ENCODE results near the gene FOXP1. TPM values are rescaled to one million over a fixed set of nuclear protein-coding genes. Genes with fewer than 3 reads are reported as not detected.

FOXP1 gene
- total and polyA plus RNA-seq, 2 donors (not counting 1 experiment from before 2014, with no cell fraction given): 91.1 to 508 TPM

DNA sequence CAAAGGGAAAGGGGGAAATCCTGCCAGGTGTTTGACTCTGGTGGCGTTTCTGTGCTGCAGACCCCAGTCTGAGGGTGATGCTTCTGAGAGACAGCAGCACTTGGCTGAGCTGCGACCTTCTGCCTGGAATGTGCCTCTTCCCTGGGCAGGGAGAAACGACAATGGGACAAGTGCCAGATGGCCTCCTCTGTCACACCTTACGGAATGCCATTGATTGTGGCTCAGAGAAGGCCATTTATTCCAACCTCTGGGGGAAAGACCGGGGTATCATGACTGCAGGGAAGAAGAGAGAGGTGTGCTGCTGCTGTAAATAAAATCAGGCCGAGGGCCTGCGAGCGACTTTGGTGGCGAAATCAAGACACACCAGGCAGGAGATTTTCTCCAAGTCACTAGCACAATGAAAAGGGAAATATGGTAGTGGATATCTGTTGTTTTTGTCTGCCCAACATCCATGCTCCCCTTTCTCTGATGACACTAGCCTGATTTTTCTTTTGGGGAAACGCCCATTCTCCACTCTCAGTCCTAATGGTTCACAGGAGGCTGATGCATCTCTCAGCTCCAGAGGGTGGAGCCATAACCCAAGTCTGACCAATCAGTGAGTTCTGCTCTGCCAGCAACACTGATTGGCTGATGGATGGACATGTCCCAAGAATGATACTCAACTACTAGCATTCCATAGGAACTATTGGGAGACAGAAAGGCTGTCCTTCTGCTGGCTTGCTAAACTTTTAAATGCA, 336.1 kb downstream of the FOXP1 start:
- H3K27ac ChIP-seq (ENCODE audit: low read length in 2 of 2): peak overlapping the region in 1 of 2 donors; percentile 44
- peaks cover 98% of the 10 kb centered on the region for H3K79me2 ChIP-seq (ENCODE audit: control insufficient read depth, insufficient read depth, low read length)
- H4K20me1 ChIP-seq (ENCODE audit: control insufficient read depth, insufficient read depth, low read length, poor library complexity, severe bottlenecking): peaks cover 67% of the 10 kb centered on the region
- no peaks in the 10 kb centered on the region for H3K27me3 Mint-ChIP-seq
- peaks cover 0 to 3% of the 10 kb centered on the region in 2 experiments for H3K36me3 ChIP-seq (replicated peaks in 1 of 2; ENCODE audit: control extremely low read depth in 1 of 2, control insufficient read depth in 1 of 2, extremely low read depth in 1 of 2, insufficient read depth in 2 of 2, low read length in 1 of 2)
- no peak overlapping the region for H3K4me3 Mint-ChIP-seq
- CTCF ChIA-PET: interaction anchor here (0.8 to 1.2 kb wide), 2 partner anchors 55 to 264 kb away, joined by 3 read pairs; no protein-coding TSS in a partner anchor
- no peak for ATAC-seq (ENCODE audit: low read depth)
- peaks cover 70% of the 10 kb centered on the region for H3K4me1 Mint-ChIP-seq
- WGBS (ENCODE audit: insufficient coverage): 91% methylated on average over 8 of the region's 10 CpGs
- no peak for DNase-seq
- H3K9me3 ChIP-seq (ENCODE audit: control extremely low read depth in 1 of 3, control insufficient read depth in 2 of 3, insufficient read depth in 1 of 3, low read length in 2 of 3): no peaks in the 10 kb centered on the region
- POLR2A ChIA-PET: no interaction called here
- no peak overlapping the region for H3K9ac ChIP-seq (ENCODE audit: low read length)
- no peaks in the 10 kb centered on the region for H3K27me3 ChIP-seq (replicated peaks in 1 of 4; ENCODE audit: control extremely low read depth in 1 of 4, control insufficient read depth in 3 of 4, insufficient read depth in 4 of 4, low read length in 3 of 4)
- intact Hi-C loops (cut with micrococcal nuclease): loop anchor here (10.0 kb wide), 1 partner anchor 47 kb away; no protein-coding TSS in a partner anchor
- H3K4me3 ChIP-seq (ENCODE audit: control extremely low read depth in 1 of 5, extremely low read depth in 1 of 5, insufficient read depth in 1 of 5, low read depth in 2 of 5, low read length in 4 of 5): no peak overlapping the region
- no peak overlapping the region for H2AFZ ChIP-seq (ENCODE audit: insufficient read depth, low read depth, low read length, poor library complexity, severe bottlenecking)
- peaks cover 29 to 32% of the 10 kb centered on the region in 2 donors for H3K4me1 ChIP-seq (ENCODE audit: control insufficient read depth in 2 of 2, insufficient read depth in 2 of 2, low read length in 2 of 2)
- TF ChIP-seq, protein P1, sequence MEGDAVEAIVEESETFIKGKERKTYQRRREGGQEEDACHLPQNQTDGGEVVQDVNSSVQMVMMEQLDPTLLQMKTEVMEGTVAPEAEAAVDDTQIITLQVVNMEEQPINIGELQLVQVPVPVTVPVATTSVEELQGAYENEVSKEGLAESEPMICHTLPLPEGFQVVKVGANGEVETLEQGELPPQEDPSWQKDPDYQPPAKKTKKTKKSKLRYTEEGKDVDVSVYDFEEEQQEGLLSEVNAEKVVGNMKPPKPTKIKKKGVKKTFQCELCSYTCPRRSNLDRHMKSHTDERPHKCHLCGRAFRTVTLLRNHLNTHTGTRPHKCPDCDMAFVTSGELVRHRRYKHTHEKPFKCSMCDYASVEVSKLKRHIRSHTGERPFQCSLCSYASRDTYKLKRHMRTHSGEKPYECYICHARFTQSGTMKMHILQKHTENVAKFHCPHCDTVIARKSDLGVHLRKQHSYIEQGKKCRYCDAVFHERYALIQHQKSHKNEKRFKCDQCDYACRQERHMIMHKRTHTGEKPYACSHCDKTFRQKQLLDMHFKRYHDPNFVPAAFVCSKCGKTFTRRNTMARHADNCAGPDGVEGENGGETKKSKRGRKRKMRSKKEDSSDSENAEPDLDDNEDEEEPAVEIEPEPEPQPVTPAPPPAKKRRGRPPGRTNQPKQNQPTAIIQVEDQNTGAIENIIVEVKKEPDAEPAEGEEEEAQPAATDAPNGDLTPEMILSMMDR (IDR thresholded peaks at IDR 0.05): no peak
- no peak for TF ChIP-seq EZH2 (IDR thresholded peaks at IDR 0.05; ENCODE audit: borderline replicate concordance, insufficient read depth, low read depth, low read length, poor library complexity, severe bottlenecking)
- H3K27ac Mint-ChIP-seq: peak overlapping the region; percentile 70
- no peaks in the 10 kb centered on the region for H3K9me3 Mint-ChIP-seq (ENCODE audit: insufficient read depth)
- H3K4me2 ChIP-seq (replicated peaks; ENCODE audit: low read depth, low read length, poor library complexity, severe bottlenecking): no peak overlapping the region

Data from B cell (primary cell).